Measurements from ENCODE around the gene KDSR. TPM values are rescaled to one million over a fixed set of nuclear protein-coding genes. Genes with fewer than 3 reads are reported as not detected.

Gene KDSR
- total and polyA plus RNA-seq, 7 donors, result 10.4 to 33.0 (median 21.6) TPM

- no peak for DNase-seq
- Histone ChIP-seq H3K9me3 (no peaks in the 10 kb centered on the region), H3K27me3 (ENCODE audit: insufficient read depth in 3 of 3, low read length in 2 of 3) (no peaks in the 10 kb centered on the region), H3K27ac (peak overlapping the region; percentile 87), H3K36me3 (ENCODE audit: insufficient read depth in 1 of 2, low read depth in 1 of 2) (no peaks in the 10 kb centered on the region), H3K4me3 (no peak overlapping the region), H3K4me1 (peaks cover 10% of the 10 kb centered on the region)
- WGBS, 3 donors, result 30 to 33% (median 31%) methylated on average over 8 of the region's 8 CpGs
- peak in 2 of 4 donors; percentile 39 to 54 for ATAC-seq
- peak; percentile 81 for TF ChIP-seq CTCF (IDR thresholded peaks at IDR 0.05)
- intact Hi-C loops (cut with DNase I), result loop anchor here (2.0 to 5.0 kb wide), 4 partner anchors 201 to 306 kb away; no protein-coding TSS in a partner anchor
These were observed 43.9 kb downstream of the KDSR start for GRCh38 chr18:63322908-63323634.

GRCh38 chr18:63322206-63322605 is 44.8 kb downstream of the KDSR start:
- no peaks in the 10 kb centered on the region for H3K27me3 ChIP-seq (ENCODE audit: insufficient read depth in 3 of 3, low read length in 2 of 3)
- no peaks in the 10 kb centered on the region for H3K9me3 ChIP-seq
- DNase-seq (no peak), ATAC-seq (no peak)
- no peak for TF ChIP-seq CTCF (IDR thresholded peaks at IDR 0.05)
- H3K4me1 ChIP-seq, result peaks cover 11% of the 10 kb centered on the region
- intact Hi-C loops (cut with DNase I), result loop anchor here (2.0 to 5.0 kb wide), 4 partner anchors 200 to 305 kb away; no protein-coding TSS in a partner anchor
- H3K36me3 ChIP-seq (ENCODE audit: insufficient read depth in 1 of 2, low read depth in 1 of 2), result no peaks in the 10 kb centered on the region
- H3K27ac ChIP-seq, result peak overlapping the region; percentile 87
- 74 to 90% (median 77%) methylated on average over 4 of the region's 4 CpGs for WGBS, 3 donors
- no peak overlapping the region for H3K4me3 ChIP-seq

GRCh38 chr18:63321291-63321690 is 45.7 kb downstream of the KDSR start:
- no peaks in the 10 kb centered on the region for H3K27me3 ChIP-seq (ENCODE audit: insufficient read depth in 3 of 3, low read length in 2 of 3)
- no peak for TF ChIP-seq CTCF (IDR thresholded peaks at IDR 0.05)
- no peaks in the 10 kb centered on the region for H3K9me3 ChIP-seq
- peaks cover 20% of the 10 kb centered on the region for H3K4me1 ChIP-seq
- 85 to 89% (median 87%) methylated on average over 9 of the region's 9 CpGs for WGBS, 3 donors
- ATAC-seq, result no peak
- no peaks in the 10 kb centered on the region for H3K36me3 ChIP-seq (ENCODE audit: insufficient read depth in 1 of 2, low read depth in 1 of 2)
- no peak overlapping the region for H3K4me3 ChIP-seq
- no peak for DNase-seq
- H3K27ac ChIP-seq, result peak overlapping the region; percentile 87
- intact Hi-C loops (cut with DNase I), result loop anchor here in 1 of 2 donors (5.0 kb wide), 1 partner anchor 199 kb away; no protein-coding TSS in a partner anchor

- peak overlapping the region; percentile 87 for H3K27ac ChIP-seq
- intact Hi-C loops (cut with DNase I), result loop anchor here in 1 of 2 donors (5.0 kb wide), 1 partner anchor 199 kb away; no protein-coding TSS in a partner anchor
- H3K9me3 ChIP-seq, result no peaks in the 10 kb centered on the region
- peak overlapping the region; percentile 71 for H3K4me3 ChIP-seq
- peak in 2 of 4 donors; percentile 9 to 31 for ATAC-seq
- H3K4me1 ChIP-seq, result peaks cover 24% of the 10 kb centered on the region
- DNase-seq, result peak in 1 of 2 donors; percentile 61
- TF ChIP-seq CTCF (IDR thresholded peaks at IDR 0.05), result no peak
- WGBS, 3 donors, result 68 to 71% (median 70%) methylated on average over 16 of the region's 16 CpGs
- H3K27me3 ChIP-seq (ENCODE audit: insufficient read depth in 3 of 3, low read length in 2 of 3), result no peaks in the 10 kb centered on the region
- H3K36me3 ChIP-seq (ENCODE audit: insufficient read depth in 1 of 2, low read depth in 1 of 2), result no peaks in the 10 kb centered on the region
These were observed 46.1 kb downstream of the KDSR start for GRCh38 chr18:63320975-63321265.
